HepG2 (cell line): ENCODE results near the gene SYNE1. TPM values are rescaled to one million over a fixed set of nuclear protein-coding genes. Genes with fewer than 3 reads are reported as not detected.
A peak's percentile ranks its signal among the peaks of the same experiment; 100 is the strongest.

Experiments used
- ASH2L ChIP-seq: fragments of 300-600, 200-600 bp; sonication (generic); IDR thresholded peaks from 2 replicates; pipeline ENCODE4 v1.7.0; 2017; ENCODE audit warnings: low read depth, mild to moderate bottlenecking, moderate library complexity, mixed read lengths, low read length; ENCODE audit not compliant: insufficient read length
- ATF3 ChIP-seq: sonication (generic); formaldehyde crosslinking; IDR thresholded peaks from 2 replicates; pipeline ENCODE4 v1.4.0; 2020; ENCODE audit warnings: missing genetic modification reagents
- BHLHE40 ChIP-seq: IDR thresholded peaks from 2 replicates; pipeline ENCODE4 v1.6.1; 2011; ENCODE audit warnings: low read length, improper control_type of control experiment
- ETV5 ChIP-seq: IDR thresholded peaks from 2 replicates; pipeline ENCODE4 v1.6.1; 2018; ENCODE audit warnings: missing biosample characterization, missing genetic modification reagents, inconsistent platforms, borderline replicate concordance
- HMGXB4 ChIP-seq, 2 experiments: sonication (generic) in 1 of 2; formaldehyde crosslinking in 1 of 2; IDR thresholded peaks; 2 replicates each; pipeline versions ENCODE4 v1.4.0 to v1.6.1; 2018 to 2020; ENCODE audit warnings: missing genetic modification reagents in 2 of 2, borderline replicate concordance in 1 of 2, low read depth in 1 of 2, mild to moderate bottlenecking in 1 of 2, missing biosample characterization in 1 of 2
- KIAA2018 ChIP-seq: sonication (generic); formaldehyde crosslinking; IDR thresholded peaks from 2 replicates; pipeline ENCODE4 v1.5.0; 2020; ENCODE audit warnings: mild to moderate bottlenecking, missing genetic modification reagents, borderline replicate concordance
- MAF1 ChIP-seq: sonication (generic); formaldehyde crosslinking; IDR thresholded peaks from 2 replicates; pipeline ENCODE4 v1.5.0; 2020; ENCODE audit warnings: missing genetic modification reagents, borderline replicate concordance
- MAFF ChIP-seq: IDR thresholded peaks from 2 replicates; pipeline ENCODE4 v1.6.1; 2011; ENCODE audit warnings: low read depth, low read length, improper control_type of control experiment
- PTBP1 ChIP-seq: fragments of 200-400 bp; formaldehyde crosslinking; IDR thresholded peaks from 2 replicates; pipeline ENCODE4 v1.6.1; 2018; ENCODE audit warnings: low read length, low read depth; ENCODE audit not compliant: poor library complexity, severe bottlenecking
- SOX6 ChIP-seq, 2 experiments: fragments of 450-650 bp in 1 of 2; sonication (generic) in 1 of 2; formaldehyde crosslinking in 1 of 2; IDR thresholded peaks; 2 replicates each; pipeline versions ENCODE4 v1.4.0 to v1.6.1; 2017 to 2020; ENCODE audit warnings: antibody characterized with exemption in 1 of 2, mild to moderate bottlenecking in 1 of 2, missing genetic modification reagents in 1 of 2
- TCF7L2 ChIP-seq: IDR thresholded peaks from 2 replicates; pipeline ENCODE4 v1.6.1; 2011; ENCODE audit warnings: mild to moderate bottlenecking, low read depth, low read length, moderate library complexity
- ZGPAT ChIP-seq: IDR thresholded peaks from 2 replicates; pipeline ENCODE4 v1.6.1; 2016; ENCODE audit warnings: mild to moderate bottlenecking
- ZNF232 ChIP-seq: sonication (generic); formaldehyde crosslinking; IDR thresholded peaks from 2 replicates; pipeline ENCODE4 v1.4.0; 2020; ENCODE audit warnings: missing genetic modification reagents, borderline replicate concordance
- ZNF547 ChIP-seq: sonication (generic); formaldehyde crosslinking; IDR thresholded peaks from 2 replicates; pipeline ENCODE4 v1.5.1; 2020; ENCODE audit warnings: mild to moderate bottlenecking, missing genetic modification reagents
- polyA plus RNA-seq, 8 experiments: library from polyadenylated mRNA; depleted of rRNA in 3 of 8; stranded (reverse) in 7 of 8; unstranded in 1 of 8; fragments of >200 nt; fragmentation: Illumina TruSeq in 4 of 8; extraction: Trizol in 4 of 8; gene quantifications; 2 replicates each; pipeline versions ENCODE4 v1.2.1 to v1.2.3, GENCODE V29; 2011 to 2016; ENCODE audit warnings: low read depth in 4 of 8, missing spikeins in 1 of 8, mixed read lengths in 1 of 8; ENCODE audit not compliant: insufficient read depth in 1 of 8
- total RNA-seq, 5 experiments: library from RNA; depleted of rRNA; stranded (reverse); fragments of >200 nt; fragmentation: Illumina TruSeq; extraction: Trizol; gene quantifications; 2 replicates each; pipeline ENCODE4 v1.2.3, GENCODE V29; 2016; ENCODE audit warnings: low read depth in 1 of 5

SYNE1 gene
- total and polyA plus RNA-seq, 2 of the 13 experiments (the other 11 are each of a cell fraction or from before 2014, with no cell fraction given) = 5.5 to 15.9 TPM

GRCh38 chr6:152380993-152381898, 255.9 kb downstream of the SYNE1 start (continued):
- no peak for TF ChIP-seq KIAA2018
- peak; percentile 99 for TF ChIP-seq ASH2L
- TF ChIP-seq ZGPAT (CRISPR knock-in tag) = peak; percentile 61
- peak; percentile 0; the same call in 1 of the 2 replicates for TF ChIP-seq MAFF
- TF ChIP-seq PTBP1 = no peak
- no peak for TF ChIP-seq ZNF232
- TF ChIP-seq TCF7L2 = no peak
- TF ChIP-seq ETV5 (CRISPR knock-in tag) = peak; percentile 54; the same call in 1 of the 2 replicates
- TF ChIP-seq ZNF547 (CRISPR knock-in tag) = no peak
- TF ChIP-seq MAF1 (CRISPR knock-in tag) = no peak
- TF ChIP-seq SOX6 (IDR thresholded peaks at IDR 0.05) = no peak
- TF ChIP-seq SOX6 (CRISPR knock-in tag; IDR thresholded peaks at IDR 0.05) = no peak; the same call in 1 of the 2 replicates
- peak in 1 of 2 experiments; percentile 59; a peak in 1 of 4 replicates for TF ChIP-seq HMGXB4 (CRISPR knock-in tag; IDR thresholded peaks at IDR 0.05; ENCODE audit: borderline replicate concordance in 1 of 2, low read depth in 1 of 2)
- 0 out of 2 replicates have a peak, but pooled peaks have one; percentile 29 for TF ChIP-seq ATF3 (CRISPR knock-in tag)
- TF ChIP-seq BHLHE40 = peak; percentile 60; the same call in 1 of the 2 replicates
